Measurements from ENCODE around the gene PDGFRA. TPM values are rescaled to one million over a fixed set of nuclear protein-coding genes. Genes with fewer than 3 reads are reported as not detected.

The PDGFRA gene
- total RNA-seq, 2 experiments from 2014 or later: not detected

DNA sequence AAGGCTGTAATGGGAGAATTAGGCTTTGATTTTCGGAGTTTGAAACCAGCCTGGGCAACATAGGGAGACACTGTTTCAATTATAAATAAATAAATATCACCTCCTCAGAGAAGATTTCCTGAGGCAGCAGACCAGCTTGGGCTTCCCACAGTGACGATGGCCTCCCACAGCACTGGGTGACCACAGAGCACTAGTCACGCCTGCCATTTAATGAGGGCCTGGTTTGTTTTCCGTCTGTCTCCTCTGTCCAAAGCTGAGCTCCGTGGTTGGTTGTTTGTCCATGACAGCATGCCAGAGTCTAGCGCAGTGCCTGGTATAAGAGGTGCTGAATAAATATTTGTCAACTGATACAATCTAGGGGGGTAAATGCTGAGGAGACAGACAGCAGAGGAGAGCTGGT lies 10.4 kb upstream of the PDGFRA start:
- Mint-ChIP-seq H3K4me1 (peaks cover 4% of the 10 kb centered on the region), H3K36me3 (no peaks in the 10 kb centered on the region), H3K27me3 (peaks cover 38% of the 10 kb centered on the region), H3K4me3 (no peak overlapping the region), H3K9me3 (no peaks in the 10 kb centered on the region), H3K27ac (no peak overlapping the region)
- no peak for DNase-seq

- peaks cover 1% of the 10 kb centered on the region for H3K36me3 Mint-ChIP-seq
- H3K27me3 Mint-ChIP-seq: peaks cover 77% of the 10 kb centered on the region
- H3K4me1 Mint-ChIP-seq: peaks cover 27% of the 10 kb centered on the region
- no peak for DNase-seq
- no peak overlapping the region for H3K4me3 Mint-ChIP-seq
- no peaks in the 10 kb centered on the region for H3K9me3 Mint-ChIP-seq
- no peak overlapping the region for H3K27ac Mint-ChIP-seq
Observed at GRCh38 chr4:54224996-54225597, 4.0 kb upstream of the PDGFRA start.

DNA sequence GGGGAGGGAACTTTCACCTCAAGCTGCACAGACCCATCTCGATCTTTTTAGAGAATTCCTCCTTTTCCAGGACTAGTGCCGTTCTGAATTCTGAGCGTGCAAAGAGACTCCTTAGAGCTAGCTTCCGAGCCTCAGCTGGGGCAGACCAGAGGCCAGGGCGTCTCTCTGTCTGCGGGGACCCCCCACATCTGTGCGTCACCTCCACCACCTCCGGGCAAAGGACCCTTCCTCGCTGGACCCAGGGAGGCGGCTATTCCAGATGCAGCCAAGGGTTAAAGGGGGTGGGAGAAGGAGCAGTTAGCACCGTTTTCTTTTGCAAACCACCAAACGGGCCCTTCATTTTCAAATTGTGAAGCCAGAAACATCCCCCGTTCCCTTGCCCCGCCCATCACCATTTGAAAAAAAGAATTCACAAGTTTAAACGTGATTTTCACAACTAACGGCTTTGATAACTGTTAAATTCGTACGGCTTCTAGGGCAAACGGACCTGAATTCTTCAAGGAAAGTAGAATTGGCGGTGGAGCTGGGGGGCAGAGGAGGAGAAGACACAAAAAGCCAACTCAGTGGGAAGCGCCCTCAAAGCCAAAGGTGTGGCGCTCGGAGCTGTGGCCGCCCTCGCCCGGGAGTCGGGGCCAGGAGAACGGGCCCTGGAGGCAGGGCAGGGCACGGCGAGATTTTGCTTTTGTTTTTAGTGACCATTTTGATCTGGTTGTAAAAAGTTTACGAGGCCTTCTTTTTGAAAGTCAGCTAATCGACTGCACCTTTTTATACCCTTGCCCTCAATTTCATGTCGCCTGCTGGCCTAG lies 3.3 kb upstream of the PDGFRA start:
- peaks cover 27% of the 10 kb centered on the region for H3K4me1 Mint-ChIP-seq
- H3K9me3 Mint-ChIP-seq: no peaks in the 10 kb centered on the region
- H3K27me3 Mint-ChIP-seq: peaks cover 84% of the 10 kb centered on the region
- H3K4me3 Mint-ChIP-seq: peak overlapping the region; percentile 66
- no peak overlapping the region for H3K27ac Mint-ChIP-seq
- no peak for DNase-seq
- peaks cover 1% of the 10 kb centered on the region for H3K36me3 Mint-ChIP-seq

DNA sequence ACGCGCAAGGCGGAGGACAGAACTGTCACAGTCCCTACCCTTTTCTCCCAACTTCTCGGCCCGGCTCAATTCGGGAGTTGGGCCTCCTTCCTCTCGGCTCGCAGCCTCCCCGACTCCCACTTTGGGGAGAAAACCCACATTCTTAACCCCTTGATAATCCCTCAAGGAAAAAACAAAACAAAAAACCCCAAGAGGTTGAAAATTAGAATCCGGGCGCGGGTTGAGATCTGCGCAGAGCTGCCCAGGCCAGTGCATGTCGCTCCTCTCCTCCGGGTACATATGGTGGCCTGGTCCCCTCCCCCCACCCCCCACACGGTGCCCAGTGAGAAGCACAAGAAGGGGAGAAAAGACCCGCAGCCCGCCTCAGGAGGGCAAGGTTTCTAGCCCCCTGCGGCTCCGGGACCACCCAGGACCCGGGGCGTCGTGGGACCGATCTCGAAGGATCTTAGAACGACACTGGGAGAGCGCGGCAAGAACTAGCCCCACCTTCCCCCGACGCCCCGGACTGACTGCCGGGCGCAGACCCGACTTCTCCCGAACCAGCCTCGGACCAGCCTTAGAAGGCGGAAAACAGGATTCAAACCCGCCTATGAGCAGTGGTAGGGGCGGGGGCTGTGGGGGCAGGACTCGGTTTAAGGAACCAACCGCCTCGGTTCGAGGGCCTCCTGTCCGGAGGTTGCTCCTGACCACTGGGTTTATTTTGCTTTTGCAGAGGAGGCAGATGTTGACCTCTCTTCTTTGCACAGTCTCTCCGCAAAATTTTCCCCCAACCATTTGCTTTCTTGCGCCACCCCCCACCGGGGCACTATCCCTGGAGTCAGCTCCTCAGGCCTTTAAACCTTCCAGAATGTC lies 2.5 kb upstream of the PDGFRA start:
- no peaks in the 10 kb centered on the region for H3K9me3 Mint-ChIP-seq
- H3K27ac Mint-ChIP-seq: no peak overlapping the region
- peak overlapping the region; percentile 66 for H3K4me3 Mint-ChIP-seq
- H3K36me3 Mint-ChIP-seq: peaks cover 1% of the 10 kb centered on the region
- H3K27me3 Mint-ChIP-seq: peaks cover 92% of the 10 kb centered on the region
- DNase-seq: no peak
- H3K4me1 Mint-ChIP-seq: peaks cover 29% of the 10 kb centered on the region

GRCh38 chr4:54227256-54228055 lies 1.6 kb upstream of the PDGFRA start:
- Mint-ChIP-seq H3K4me1 (peaks cover 31% of the 10 kb centered on the region), H3K27me3 (peaks cover 99% of the 10 kb centered on the region), H3K9me3 (no peaks in the 10 kb centered on the region), H3K36me3 (peaks cover 1% of the 10 kb centered on the region), H3K4me3 (peak overlapping the region; percentile 66), H3K27ac (no peak overlapping the region)
- no peak for DNase-seq

DNA sequence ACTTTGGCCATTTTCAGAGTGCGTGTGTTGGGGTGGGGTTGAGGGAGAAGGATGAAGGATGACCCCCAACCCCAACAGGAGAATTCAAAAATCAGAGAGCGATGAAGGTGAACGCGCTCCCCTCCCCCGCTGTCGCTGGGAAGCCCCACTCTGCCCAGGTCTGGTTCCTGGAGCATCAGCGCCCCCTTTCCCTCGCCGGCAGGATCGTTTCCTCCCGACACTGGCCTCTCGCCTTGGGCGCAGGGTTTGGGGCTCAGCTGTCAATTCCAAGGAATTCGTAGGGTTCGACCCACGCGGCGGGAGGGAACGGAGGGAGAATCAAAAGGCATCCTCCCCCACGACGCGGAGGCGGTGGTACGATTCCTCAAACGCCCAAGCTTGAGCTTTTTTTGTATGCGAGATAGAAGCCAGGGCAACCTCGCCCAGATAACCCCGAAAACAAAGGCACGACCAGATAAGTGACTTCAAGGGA lies 1.0 kb upstream of the PDGFRA start:
- Mint-ChIP-seq H3K9me3 (no peaks in the 10 kb centered on the region), H3K27ac (no peak overlapping the region), H3K4me3 (no peak overlapping the region), H3K27me3 (peaks cover 99% of the 10 kb centered on the region), H3K4me1 (peaks cover 31% of the 10 kb centered on the region), H3K36me3 (peaks cover 1% of the 10 kb centered on the region)
- DNase-seq: peak; percentile 61

DNA sequence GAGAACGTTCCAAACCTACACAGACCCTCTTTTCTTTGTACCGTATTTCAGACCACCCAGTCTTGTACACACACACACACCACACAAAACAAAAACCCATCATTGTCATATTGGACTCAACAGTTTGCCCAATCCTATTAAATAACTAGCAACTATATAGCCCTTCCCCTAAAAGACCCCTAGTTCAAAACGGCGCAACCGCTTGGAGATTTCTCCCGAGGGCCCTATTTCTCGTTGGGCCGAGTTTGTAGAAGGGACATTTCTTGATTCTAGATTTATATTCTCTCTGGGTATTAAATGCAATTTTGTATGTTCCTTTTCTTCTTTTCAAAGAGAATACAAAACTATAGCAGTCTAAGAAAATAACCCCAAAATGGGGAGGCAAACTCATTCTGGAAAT lies 547 bp upstream of the PDGFRA start:
- no peak overlapping the region for H3K27ac Mint-ChIP-seq

GRCh38 chr4:54229631-54230483 lies 764 bp downstream of the PDGFRA start:
- Mint-ChIP-seq H3K27me3 (peaks cover 95% of the 10 kb centered on the region), H3K4me3 (no peak overlapping the region), H3K4me1 (peaks cover 36% of the 10 kb centered on the region), H3K36me3 (peaks cover 1% of the 10 kb centered on the region), H3K27ac (no peak overlapping the region), H3K9me3 (no peaks in the 10 kb centered on the region)
- DNase-seq: no peak

More for the DNA sequence above, 547 bp upstream of the PDGFRA start:
- peaks cover 97% of the 10 kb centered on the region for H3K27me3 Mint-ChIP-seq
- no peak for DNase-seq
- no peaks in the 10 kb centered on the region for H3K9me3 Mint-ChIP-seq
- H3K4me3 Mint-ChIP-seq: no peak overlapping the region
- H3K4me1 Mint-ChIP-seq: peaks cover 31% of the 10 kb centered on the region
- H3K36me3 Mint-ChIP-seq: peaks cover 1% of the 10 kb centered on the region

- peaks cover 92% of the 10 kb centered on the region for H3K27me3 Mint-ChIP-seq
- no peak overlapping the region for H3K4me3 Mint-ChIP-seq
- H3K27ac Mint-ChIP-seq: no peak overlapping the region
- H3K4me1 Mint-ChIP-seq: peaks cover 36% of the 10 kb centered on the region
- H3K36me3 Mint-ChIP-seq: peaks cover 1% of the 10 kb centered on the region
- DNase-seq: no peak
- no peaks in the 10 kb centered on the region for H3K9me3 Mint-ChIP-seq
Observed at GRCh38 chr4:54230484-54231418, 1.7 kb downstream of the PDGFRA start.

GRCh38 chr4:54231419-54231767 lies 2.3 kb downstream of the PDGFRA start:
- H3K27ac Mint-ChIP-seq: no peak overlapping the region
- DNase-seq: no peak
- peaks cover 1% of the 10 kb centered on the region for H3K36me3 Mint-ChIP-seq
- no peaks in the 10 kb centered on the region for H3K9me3 Mint-ChIP-seq
- H3K27me3 Mint-ChIP-seq: peaks cover 92% of the 10 kb centered on the region
- no peak overlapping the region for H3K4me3 Mint-ChIP-seq
- H3K4me1 Mint-ChIP-seq: peaks cover 32% of the 10 kb centered on the region

DNA sequence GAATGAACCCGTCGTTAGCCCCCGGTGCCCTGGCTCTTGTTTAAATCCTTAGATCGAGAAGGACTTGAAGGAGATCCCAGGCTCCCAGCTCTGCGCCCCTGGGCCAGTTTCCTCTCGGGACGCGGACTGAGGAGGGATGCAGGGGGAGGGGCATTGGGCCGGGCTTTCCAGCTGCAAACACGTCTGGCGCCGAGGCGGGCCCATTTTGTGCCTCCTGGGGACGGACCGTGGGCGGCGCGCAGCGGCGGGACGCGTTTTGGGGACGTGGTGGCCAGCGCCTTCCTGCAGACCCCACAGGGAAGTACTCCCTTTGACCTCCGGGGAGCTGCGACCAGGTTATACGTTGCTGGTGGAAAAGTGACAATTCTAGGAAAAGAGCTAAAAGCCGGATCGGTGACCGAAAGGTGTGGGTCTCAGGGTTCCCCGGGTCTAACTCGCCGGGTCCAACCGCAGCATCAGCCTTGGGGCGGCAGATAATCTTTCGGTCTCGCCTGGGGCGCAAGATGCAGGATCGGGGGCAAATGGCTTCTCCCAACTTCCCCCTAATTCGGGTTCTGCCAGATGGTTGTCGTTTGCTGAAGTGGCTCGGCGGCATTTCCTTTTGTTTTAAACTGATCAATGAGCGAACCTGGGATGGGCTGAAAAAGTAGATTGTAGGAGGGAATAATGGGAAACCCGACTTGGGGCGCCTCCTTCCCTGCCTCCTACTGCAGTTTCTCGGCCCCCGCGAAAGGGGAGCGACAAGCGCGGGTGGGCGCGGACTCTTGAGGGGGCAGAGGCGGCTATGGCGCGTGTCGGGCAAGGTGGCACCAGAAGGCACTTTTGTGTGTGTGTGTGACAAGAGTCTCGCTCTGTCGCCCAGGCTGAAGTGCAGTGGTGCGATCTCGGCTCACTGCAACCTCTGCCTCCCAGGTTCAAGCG lies 2.9 kb downstream of the PDGFRA start:
- Mint-ChIP-seq H3K27me3 (peaks cover 88% of the 10 kb centered on the region), H3K4me3 (peak overlapping the region; percentile 10), H3K27ac (no peak overlapping the region), H3K9me3 (no peaks in the 10 kb centered on the region), H3K4me1 (peaks cover 28% of the 10 kb centered on the region), H3K36me3 (peaks cover under 1% of the 10 kb centered on the region)
- no peak for DNase-seq

DNA sequence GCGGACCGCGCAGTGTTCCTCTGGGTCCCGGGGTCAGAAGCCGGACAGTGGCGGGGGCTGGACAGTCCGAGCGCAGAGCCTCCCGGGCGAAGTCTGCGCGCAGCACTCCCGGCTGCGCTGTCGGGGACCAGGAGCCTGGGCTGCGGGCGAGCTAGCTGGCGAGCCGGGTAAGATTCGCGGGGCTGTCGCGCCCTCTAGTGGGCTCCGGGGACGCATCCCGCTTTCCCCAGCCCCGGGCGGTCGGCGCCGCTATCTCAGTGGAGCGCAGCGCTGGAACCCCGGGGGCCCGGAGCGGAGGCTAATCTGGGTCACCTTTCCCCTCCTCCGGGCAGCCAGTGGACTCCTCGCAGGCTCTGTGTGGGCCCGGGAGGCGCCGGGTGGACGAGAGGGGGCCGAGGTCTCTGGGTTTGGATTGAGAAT lies 4.2 kb downstream of the PDGFRA start:
- peaks cover 76% of the 10 kb centered on the region for H3K27me3 Mint-ChIP-seq
- no peaks in the 10 kb centered on the region for H3K36me3 Mint-ChIP-seq

More for the DNA sequence above, 4.2 kb downstream of the PDGFRA start:
- Mint-ChIP-seq H3K9me3 (no peaks in the 10 kb centered on the region), H3K27ac (no peak overlapping the region), H3K4me3 (peak overlapping the region; percentile 66), H3K4me1 (peaks cover 18% of the 10 kb centered on the region)
- peak; percentile 85 for DNase-seq
